ENCODE data around the gene NUB1.

The NUB1 gene

GRCh38 chr7:151341357-151342101 lies at the start of gene NUB1:
Gene NUB1, plus strand, starts transcription at chr7:151341812. Its CDS starts 3,538 bp downstream, at chr7:151345350.
- peaks cover 20% of the 10 kb centered on the region for H3K36me3 ChIP-seq (ENCODE audit: control insufficient read depth, low read length)
- no peaks in the 10 kb centered on the region for H3K9me2 ChIP-seq (replicated peaks; ENCODE audit: control insufficient read depth, low read length)
- H3K4me2 ChIP-seq (ENCODE audit: low read length), result peak within 1 kb of the TSS; percentile 67
- H3K27me3 ChIP-seq (ENCODE audit: control insufficient read depth, low read length), result no peaks in the 10 kb centered on the region
- peak within 1 kb of the TSS; percentile 84 for H3K4me3 ChIP-seq (ENCODE audit: low read length)
- H3K4me1 ChIP-seq (ENCODE audit: control insufficient read depth, low read length), result peaks cover 49% of the 10 kb centered on the region
- H4K20me1 ChIP-seq (ENCODE audit: control insufficient read depth, insufficient read depth, low read depth, low read length), result no peaks in the 10 kb centered on the region
- H3K27ac ChIP-seq (ENCODE audit: low read depth, low read length), result peak within 1 kb of the TSS; percentile 31
- H3K79me2 ChIP-seq (ENCODE audit: control insufficient read depth, low read length), result peaks cover 27% of the 10 kb centered on the region
- H3K9me3 ChIP-seq (ENCODE audit: control insufficient read depth, insufficient read depth, low read length), result peaks cover 6% of the 10 kb centered on the region; the same call in 1 of the 2 replicates
- TF ChIP-seq EZH2phosphoT487 (IDR thresholded peaks at IDR 0.05; ENCODE audit: borderline replicate concordance, low read length) (no peak), CTCF (IDR thresholded peaks at IDR 0.05; ENCODE audit: low read depth, low read length, poor library complexity, severe bottlenecking) (no peak)
- H3F3A ChIP-seq (ENCODE audit: control insufficient read depth, insufficient read depth), result peaks cover 20% of the 10 kb centered on the region

- TF ChIP-seq EZH2phosphoT487 (IDR thresholded peaks at IDR 0.05; ENCODE audit: borderline replicate concordance, low read length) (no peak), CTCF (IDR thresholded peaks at IDR 0.05; ENCODE audit: low read depth, low read length, poor library complexity, severe bottlenecking) (no peak)
- Histone ChIP-seq H3K27me3 (ENCODE audit: control insufficient read depth, low read length) (peaks cover 29% of the 10 kb centered on the region), H3K4me3 (ENCODE audit: low read length) (no peak overlapping the region), H3K9me2 (replicated peaks; ENCODE audit: control insufficient read depth, low read length) (no peaks in the 10 kb centered on the region), H3K9me3 (ENCODE audit: control insufficient read depth, insufficient read depth, low read length) (no peaks in the 10 kb centered on the region), H3K4me2 (ENCODE audit: low read length) (no peak overlapping the region), H3K79me2 (ENCODE audit: control insufficient read depth, low read length) (no peaks in the 10 kb centered on the region), H3K36me3 (ENCODE audit: control insufficient read depth, low read length) (no peaks in the 10 kb centered on the region), H3F3A (ENCODE audit: control insufficient read depth, insufficient read depth) (no peaks in the 10 kb centered on the region), H3K4me1 (ENCODE audit: control insufficient read depth, low read length) (no peaks in the 10 kb centered on the region), H3K27ac (ENCODE audit: low read depth, low read length) (no peak overlapping the region), H4K20me1 (ENCODE audit: control insufficient read depth, insufficient read depth, low read depth, low read length) (no peaks in the 10 kb centered on the region)
Measured at GRCh38 chr7:151292850-151293249, 48.8 kb upstream of the NUB1 start.

GRCh38 chr7:151296202-151296992 lies 45.2 kb upstream of the NUB1 start:
- Histone ChIP-seq H3K79me2 (ENCODE audit: control insufficient read depth, low read length) (no peaks in the 10 kb centered on the region), H3K4me3 (ENCODE audit: low read length) (no peak overlapping the region)

More at GRCh38 chr7:151296202-151296992, 45.2 kb upstream of the NUB1 start:
- Histone ChIP-seq H3K9me3 (ENCODE audit: control insufficient read depth, insufficient read depth, low read length) (no peaks in the 10 kb centered on the region), H3K36me3 (ENCODE audit: control insufficient read depth, low read length) (no peaks in the 10 kb centered on the region), H3K27ac (ENCODE audit: low read depth, low read length) (no peak overlapping the region), H3K4me1 (ENCODE audit: control insufficient read depth, low read length) (no peaks in the 10 kb centered on the region), H3F3A (ENCODE audit: control insufficient read depth, insufficient read depth) (no peaks in the 10 kb centered on the region), H4K20me1 (ENCODE audit: control insufficient read depth, insufficient read depth, low read depth, low read length) (no peaks in the 10 kb centered on the region), H3K27me3 (ENCODE audit: control insufficient read depth, low read length) (peaks cover 14% of the 10 kb centered on the region), H3K4me2 (ENCODE audit: low read length) (no peak overlapping the region), H3K9me2 (replicated peaks; ENCODE audit: control insufficient read depth, low read length) (no peaks in the 10 kb centered on the region)
- TF ChIP-seq EZH2phosphoT487 (IDR thresholded peaks at IDR 0.05; ENCODE audit: borderline replicate concordance, low read length), result no peak
- TF ChIP-seq CTCF (IDR thresholded peaks at IDR 0.05; ENCODE audit: low read depth, low read length, poor library complexity, severe bottlenecking), result no peak
